ENCODE data around the gene BAZ2B.

DNA sequence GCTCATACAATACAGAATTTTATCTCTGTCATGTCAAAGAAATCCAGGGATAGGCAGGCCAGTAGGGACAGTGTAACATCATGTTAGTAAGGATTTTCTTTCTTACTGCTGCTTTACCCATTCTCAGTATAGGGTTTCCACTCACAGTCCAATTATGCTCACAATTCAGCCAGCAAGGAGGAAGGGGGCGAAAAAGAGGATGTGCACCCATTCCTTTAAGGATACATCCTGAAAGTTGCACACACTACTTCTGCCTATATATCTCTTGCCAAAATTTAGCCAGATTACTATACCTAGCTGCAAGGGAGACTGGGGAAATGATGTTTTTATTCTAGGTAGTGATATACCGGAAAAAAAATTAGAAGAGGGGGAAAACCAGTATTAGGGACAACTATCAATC is 66.1 kb downstream of the BAZ2B start:
- TF ChIP-seq EZH2 (IDR thresholded peaks at IDR 0.05) (no peak), POLR2AphosphoS5 (IDR thresholded peaks at IDR 0.05; ENCODE audit: borderline replicate concordance, low read depth, low read length) (no peak)

All from SK-N-MC (cell line).